ENCODE measurements around the gene ZMPSTE24. TPM values are rescaled to one million over a fixed set of nuclear protein-coding genes. Genes with fewer than 3 reads are reported as not detected.

The ZMPSTE24 gene
- total and polyA plus RNA-seq, 10 of the 15 experiments (the other 5 are each of a cell fraction or from before 2014, with no cell fraction given): 21.5 to 84.4 (median 43.6) TPM

DNA sequence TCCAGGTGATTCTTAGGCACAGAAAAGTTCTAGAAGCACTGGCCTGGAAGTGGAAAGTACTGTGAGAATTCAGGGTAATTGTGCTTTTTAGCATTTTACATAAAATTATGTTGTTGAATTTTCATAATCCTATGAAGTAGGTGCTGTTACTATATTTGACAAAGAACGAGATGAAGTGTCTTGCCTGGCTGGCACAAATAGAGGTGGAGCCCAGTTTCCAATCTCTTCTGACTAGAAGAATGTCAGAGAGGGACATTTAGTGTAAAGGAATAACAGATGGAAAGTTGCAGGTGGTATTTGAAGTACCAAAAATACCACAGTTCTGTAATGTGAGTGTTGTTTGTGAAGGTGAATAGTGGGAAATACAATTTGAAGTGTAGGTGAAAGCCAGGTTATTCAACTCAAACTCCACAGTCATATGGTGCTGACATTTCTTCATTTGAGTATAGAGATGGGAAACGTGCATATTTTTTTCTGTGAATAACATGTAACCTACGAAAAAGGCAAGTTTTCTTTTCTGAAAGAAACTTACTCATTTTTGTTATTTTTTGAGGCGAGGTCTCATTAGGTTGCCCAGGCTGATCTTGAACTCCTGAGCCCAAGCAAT, 13.8 kb upstream of the ZMPSTE24 start:
- RAD21 ChIA-PET (ENCODE audit: unreplicated experiment): interaction anchor here (1.3 kb wide), 1 partner anchor 90 kb away, joined by 4 read pairs; no protein-coding TSS in a partner anchor
- H2AFZ ChIP-seq (ENCODE audit: control insufficient read depth, low read depth, low read length): no peak overlapping the region
- H3K27me3 ChIP-seq (replicated peaks in 1 of 2; ENCODE audit: control insufficient read depth in 2 of 2, insufficient read depth in 2 of 2, low read length in 1 of 2): no peaks in the 10 kb centered on the region
- SMC1A ChIA-PET (ENCODE audit: uncharacterized antibody, unreplicated experiment): interaction anchor here (0.6 to 4.3 kb wide), 3 partner anchors 12 to 75 kb away, joined by 3 to 44 read pairs (median 4); no protein-coding TSS in a partner anchor
- intact Hi-C loops (cut with micrococcal nuclease; ENCODE audit: unreplicated experiment): no loop called here
- ATAC-seq (no peak), FAIRE-seq (no peak), DNase-seq (ENCODE audit: low read depth, low spot score) (no peak)
- H3K36me3 ChIP-seq (ENCODE audit: control insufficient read depth in 2 of 2, insufficient read depth in 2 of 2, low read length in 1 of 2): peaks cover 0 to 2% of the 10 kb centered on the region in 2 experiments; a peak in 2 of 4 replicates
- H3K9ac ChIP-seq (ENCODE audit: control insufficient read depth, insufficient read depth, low read length): no peak overlapping the region
- POLR2A ChIA-PET: no interaction called here
- no TSS peak for BruUV-seq (replicated peaks)
- H4K20me1 ChIP-seq (ENCODE audit: control insufficient read depth, insufficient read depth): no peaks in the 10 kb centered on the region
- no peaks in the 10 kb centered on the region for H3K79me2 ChIP-seq (ENCODE audit: control insufficient read depth, insufficient read depth, low read length)
- H3K9me3 ChIP-seq (replicated peaks; ENCODE audit: control insufficient read depth, insufficient read depth, low read length): no peaks in the 10 kb centered on the region
- no peak overlapping the region for H3K4me3 ChIP-seq
- H3K27ac ChIP-seq (ENCODE audit: control insufficient read depth, insufficient read depth): no peak overlapping the region
- CTCF ChIA-PET: interaction anchor here (0.7 to 1.7 kb wide), 3 partner anchors 94 to 165 kb away, joined by 3 to 5 read pairs (median 3); no protein-coding TSS in a partner anchor
- H3K4me1 ChIP-seq (ENCODE audit: control insufficient read depth, insufficient read depth, low read length): peaks cover 13% of the 10 kb centered on the region
- no peak overlapping the region for H3K4me2 ChIP-seq (ENCODE audit: control insufficient read depth, insufficient read depth)
- in situ Hi-C loops (cut with MboI): no loop called here
- WGBS (ENCODE audit: insufficient coverage, insufficient replicate concordance, low lambda C conversion rate, missing lambda C conversion rate): 14% methylated on average over 4 of the region's 4 CpGs
- TF ChIP-seq, protein P1, sequence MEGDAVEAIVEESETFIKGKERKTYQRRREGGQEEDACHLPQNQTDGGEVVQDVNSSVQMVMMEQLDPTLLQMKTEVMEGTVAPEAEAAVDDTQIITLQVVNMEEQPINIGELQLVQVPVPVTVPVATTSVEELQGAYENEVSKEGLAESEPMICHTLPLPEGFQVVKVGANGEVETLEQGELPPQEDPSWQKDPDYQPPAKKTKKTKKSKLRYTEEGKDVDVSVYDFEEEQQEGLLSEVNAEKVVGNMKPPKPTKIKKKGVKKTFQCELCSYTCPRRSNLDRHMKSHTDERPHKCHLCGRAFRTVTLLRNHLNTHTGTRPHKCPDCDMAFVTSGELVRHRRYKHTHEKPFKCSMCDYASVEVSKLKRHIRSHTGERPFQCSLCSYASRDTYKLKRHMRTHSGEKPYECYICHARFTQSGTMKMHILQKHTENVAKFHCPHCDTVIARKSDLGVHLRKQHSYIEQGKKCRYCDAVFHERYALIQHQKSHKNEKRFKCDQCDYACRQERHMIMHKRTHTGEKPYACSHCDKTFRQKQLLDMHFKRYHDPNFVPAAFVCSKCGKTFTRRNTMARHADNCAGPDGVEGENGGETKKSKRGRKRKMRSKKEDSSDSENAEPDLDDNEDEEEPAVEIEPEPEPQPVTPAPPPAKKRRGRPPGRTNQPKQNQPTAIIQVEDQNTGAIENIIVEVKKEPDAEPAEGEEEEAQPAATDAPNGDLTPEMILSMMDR (IDR thresholded peaks at IDR 0.05 in 2 of 3, conservative IDR thresholded peaks at IDR 0.05 in 1 of 3; ENCODE audit: control insufficient read depth in 2 of 3, extremely low read depth in 1 of 3, insufficient read depth in 1 of 3, low read depth in 3 of 3, low read length in 3 of 3): no peak
- TF ChIP-seq IKZF1 (conservative IDR thresholded peaks at IDR 0.05) (no peak), POLR2AphosphoS5 (IDR thresholded peaks at IDR 0.05; ENCODE audit: low read length) (no peak), HCFC1 (IDR thresholded peaks at IDR 0.05; ENCODE audit: low read length) (no peak), MYC (IDR thresholded peaks at IDR 0.05; ENCODE audit: insufficient read depth, insufficient read length, insufficient replicate concordance, low read length, severe bottlenecking) (no peak), ZNF24 (IDR thresholded peaks at IDR 0.05) (no peak), STAT1 (conservative IDR thresholded peaks at IDR 0.05) (no peak), RAD51 (IDR thresholded peaks at IDR 0.05) (no peak), WRNIP1 (IDR thresholded peaks at IDR 0.05; ENCODE audit: borderline replicate concordance, low read depth, low read length) (no peak)
- TF ChIP-seq, protein P2, sequence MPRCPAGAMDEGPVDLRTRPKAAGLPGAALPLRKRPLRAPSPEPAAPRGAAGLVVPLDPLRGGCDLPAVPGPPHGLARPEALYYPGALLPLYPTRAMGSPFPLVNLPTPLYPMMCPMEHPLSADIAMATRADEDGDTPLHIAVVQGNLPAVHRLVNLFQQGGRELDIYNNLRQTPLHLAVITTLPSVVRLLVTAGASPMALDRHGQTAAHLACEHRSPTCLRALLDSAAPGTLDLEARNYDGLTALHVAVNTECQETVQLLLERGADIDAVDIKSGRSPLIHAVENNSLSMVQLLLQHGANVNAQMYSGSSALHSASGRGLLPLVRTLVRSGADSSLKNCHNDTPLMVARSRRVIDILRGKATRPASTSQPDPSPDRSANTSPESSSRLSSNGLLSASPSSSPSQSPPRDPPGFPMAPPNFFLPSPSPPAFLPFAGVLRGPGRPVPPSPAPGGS (IDR thresholded peaks at IDR 0.05; ENCODE audit: borderline replicate concordance, insufficient read depth, low read depth, low read length, poor library complexity, severe bottlenecking): no peak
- TF ChIP-seq, protein P3, sequence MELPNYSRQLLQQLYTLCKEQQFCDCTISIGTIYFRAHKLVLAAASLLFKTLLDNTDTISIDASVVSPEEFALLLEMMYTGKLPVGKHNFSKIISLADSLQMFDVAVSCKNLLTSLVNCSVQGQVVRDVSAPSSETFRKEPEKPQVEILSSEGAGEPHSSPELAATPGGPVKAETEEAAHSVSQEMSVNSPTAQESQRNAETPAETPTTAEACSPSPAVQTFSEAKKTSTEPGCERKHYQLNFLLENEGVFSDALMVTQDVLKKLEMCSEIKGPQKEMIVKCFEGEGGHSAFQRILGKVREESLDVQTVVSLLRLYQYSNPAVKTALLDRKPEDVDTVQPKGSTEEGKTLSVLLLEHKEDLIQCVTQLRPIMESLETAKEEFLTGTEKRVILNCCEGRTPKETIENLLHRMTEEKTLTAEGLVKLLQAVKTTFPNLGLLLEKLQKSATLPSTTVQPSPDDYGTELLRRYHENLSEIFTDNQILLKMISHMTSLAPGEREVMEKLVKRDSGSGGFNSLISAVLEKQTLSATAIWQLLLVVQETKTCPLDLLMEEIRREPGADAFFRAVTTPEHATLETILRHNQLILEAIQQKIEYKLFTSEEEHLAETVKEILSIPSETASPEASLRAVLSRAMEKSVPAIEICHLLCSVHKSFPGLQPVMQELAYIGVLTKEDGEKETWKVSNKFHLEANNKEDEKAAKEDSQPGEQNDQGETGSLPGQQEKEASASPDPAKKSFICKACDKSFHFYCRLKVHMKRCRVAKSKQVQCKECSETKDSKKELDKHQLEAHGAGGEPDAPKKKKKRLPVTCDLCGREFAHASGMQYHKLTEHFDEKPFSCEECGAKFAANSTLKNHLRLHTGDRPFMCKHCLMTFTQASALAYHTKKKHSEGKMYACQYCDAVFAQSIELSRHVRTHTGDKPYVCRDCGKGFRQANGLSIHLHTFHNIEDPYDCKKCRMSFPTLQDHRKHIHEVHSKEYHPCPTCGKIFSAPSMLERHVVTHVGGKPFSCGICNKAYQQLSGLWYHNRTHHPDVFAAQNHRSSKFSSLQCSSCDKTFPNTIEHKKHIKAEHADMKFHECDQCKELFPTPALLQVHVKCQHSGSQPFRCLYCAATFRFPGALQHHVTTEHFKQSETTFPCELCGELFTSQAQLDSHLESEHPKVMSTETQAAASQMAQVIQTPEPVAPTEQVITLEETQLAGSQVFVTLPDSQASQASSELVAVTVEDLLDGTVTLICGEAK (IDR thresholded peaks at IDR 0.05; ENCODE audit: borderline replicate concordance): no peak
- TF ChIP-seq, protein P4, sequence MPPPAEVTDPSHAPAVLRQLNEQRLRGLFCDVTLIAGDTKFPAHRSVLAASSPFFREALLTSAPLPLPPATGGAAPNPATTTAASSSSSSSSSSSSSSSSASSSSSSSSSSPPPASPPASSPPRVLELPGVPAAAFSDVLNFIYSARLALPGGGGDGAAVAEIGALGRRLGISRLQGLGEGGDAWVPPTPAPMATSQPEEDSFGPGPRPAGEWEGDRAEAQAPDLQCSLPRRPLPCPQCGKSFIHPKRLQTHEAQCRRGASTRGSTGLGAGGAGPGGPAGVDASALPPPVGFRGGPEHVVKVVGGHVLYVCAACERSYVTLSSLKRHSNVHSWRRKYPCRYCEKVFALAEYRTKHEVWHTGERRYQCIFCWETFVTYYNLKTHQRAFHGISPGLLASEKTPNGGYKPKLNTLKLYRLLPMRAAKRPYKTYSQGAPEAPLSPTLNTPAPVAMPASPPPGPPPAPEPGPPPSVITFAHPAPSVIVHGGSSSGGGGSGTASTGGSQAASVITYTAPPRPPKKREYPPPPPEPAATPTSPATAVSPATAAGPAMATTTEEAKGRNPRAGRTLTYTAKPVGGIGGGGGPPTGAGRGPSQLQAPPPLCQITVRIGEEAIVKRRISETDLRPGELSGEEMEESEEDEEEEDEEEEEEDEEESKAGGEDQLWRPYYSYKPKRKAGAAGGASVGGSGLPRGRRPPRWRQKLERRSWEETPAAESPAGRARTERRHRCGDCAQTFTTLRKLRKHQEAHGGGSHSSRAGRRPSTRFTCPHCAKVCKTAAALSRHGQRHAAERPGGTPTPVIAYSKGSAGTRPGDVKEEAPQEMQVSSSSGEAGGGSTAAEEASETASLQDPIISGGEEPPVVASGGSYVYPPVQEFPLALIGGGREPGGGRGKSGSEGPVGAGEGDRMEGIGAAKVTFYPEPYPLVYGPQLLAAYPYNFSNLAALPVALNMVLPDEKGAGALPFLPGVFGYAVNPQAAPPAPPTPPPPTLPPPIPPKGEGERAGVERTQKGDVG (CRISPR knock-in tag; IDR thresholded peaks at IDR 0.05): no peak
